Activated T-helper 9 cell treated with anti-CD3 and anti-CD28 coated beads, Interleukin-2, amount 50 U/mL, for 16 hours (primary cell): ENCODE results near the gene C6orf15.

Experiments used
- DNase-seq: peaks from one replicate; pipeline ENCODE4 v3.0.0-alpha.2; 2020; ENCODE audit warnings: low read depth

The C6orf15 gene

DNA sequence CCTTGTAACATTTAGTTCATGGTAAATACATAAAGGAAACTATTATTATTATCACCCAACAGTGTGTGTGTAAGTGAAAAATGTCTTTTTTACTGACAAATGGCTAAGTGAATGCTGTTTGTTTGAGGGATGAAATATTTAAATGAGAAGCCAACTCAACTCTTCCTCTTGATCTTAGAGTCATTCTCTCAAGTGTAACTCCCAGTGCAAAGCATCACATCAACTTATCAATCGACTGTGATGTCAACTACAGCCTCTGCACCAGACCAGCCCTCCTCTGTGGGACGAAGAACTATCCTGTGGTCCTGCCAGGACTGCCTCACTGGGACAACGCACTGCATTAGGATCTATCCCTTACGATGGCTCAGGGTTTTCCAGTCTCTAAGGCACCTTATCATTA, 5.3 kb downstream of the C6orf15 start:
- DNase-seq: no peak

DNA sequence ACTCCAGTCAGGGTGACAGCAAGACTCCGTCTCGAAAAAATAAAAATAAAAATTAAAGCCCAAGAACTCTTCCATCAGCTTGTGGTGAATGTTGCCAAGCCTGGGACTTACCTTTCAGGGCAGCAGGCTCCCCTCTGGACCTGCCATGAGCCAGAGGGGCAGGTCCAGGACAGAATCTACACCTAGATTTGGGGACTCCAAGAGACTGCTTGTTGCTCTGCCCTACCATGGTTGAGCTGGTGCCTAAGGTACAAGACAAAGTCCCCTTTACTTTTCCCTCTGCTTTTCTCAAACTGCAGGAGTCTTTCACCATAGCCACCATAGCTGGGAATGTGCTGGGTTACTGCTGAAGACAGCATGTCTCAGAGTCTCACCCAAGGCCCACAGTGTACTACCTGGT, 9.2 kb downstream of the C6orf15 start:
- no peak for DNase-seq

DNA sequence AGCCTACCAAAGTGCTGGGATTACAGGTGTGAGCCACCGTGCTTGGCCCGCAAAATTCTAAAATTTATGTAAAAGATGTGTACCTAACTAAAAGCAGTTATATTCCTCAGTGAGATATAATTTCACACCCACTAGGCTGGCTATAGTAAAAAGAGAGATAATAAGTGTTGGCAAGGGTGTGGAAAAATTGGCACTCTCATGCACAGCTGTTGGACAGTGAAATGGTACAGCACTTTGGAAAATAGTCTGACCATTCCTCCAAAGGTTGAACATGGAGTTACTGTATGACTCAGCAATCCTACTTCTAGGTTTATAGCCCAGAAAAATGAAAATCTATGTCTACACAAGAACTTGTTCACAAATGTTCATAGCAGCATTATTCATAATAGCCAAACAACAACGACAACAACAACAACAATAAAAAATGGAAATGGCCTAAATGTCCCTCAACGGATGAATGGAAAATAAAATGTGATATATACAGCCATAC, 13.9 kb downstream of the C6orf15 start:
- no peak for DNase-seq

DNA sequence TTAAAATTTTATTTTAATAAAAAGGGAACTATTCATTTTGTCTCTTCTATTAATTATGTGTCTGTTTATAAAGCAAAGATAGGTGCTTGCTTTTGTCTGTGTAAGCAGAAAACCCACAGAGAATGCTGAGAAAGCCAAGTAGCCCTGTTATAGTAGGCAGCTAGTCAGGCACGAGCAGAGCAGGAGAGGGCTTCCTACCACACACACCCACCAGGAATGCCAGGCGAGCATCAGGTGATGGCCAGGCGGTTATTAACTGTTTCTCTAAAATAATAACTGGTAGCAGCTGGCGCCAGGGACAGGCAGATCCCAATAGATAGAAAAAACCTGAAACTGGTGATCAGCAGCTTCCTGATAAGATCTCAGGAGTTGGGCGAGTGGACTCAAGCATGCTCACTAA, 15.7 kb downstream of the C6orf15 start:
- DNase-seq: no peak

DNA sequence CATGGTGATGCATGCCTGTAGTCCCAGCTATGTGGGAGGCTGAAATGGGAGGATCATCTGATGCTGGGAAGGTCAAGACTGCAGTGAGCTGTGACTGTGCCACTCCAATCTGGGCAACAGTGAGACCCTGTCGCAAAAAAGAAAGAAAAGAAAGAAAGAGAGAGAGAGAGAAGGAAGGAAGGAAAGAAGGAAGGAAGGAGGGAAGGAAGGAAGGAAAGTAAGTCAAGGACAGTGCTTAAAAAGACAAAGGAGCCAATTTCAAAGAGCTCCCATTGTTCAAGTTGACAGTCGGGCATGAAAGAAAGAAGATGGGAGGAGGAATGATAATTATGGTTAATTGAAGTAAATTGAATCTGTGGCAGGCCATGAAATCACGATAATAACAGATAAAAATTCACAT, 16.2 kb downstream of the C6orf15 start:
- DNase-seq: no peak

DNA sequence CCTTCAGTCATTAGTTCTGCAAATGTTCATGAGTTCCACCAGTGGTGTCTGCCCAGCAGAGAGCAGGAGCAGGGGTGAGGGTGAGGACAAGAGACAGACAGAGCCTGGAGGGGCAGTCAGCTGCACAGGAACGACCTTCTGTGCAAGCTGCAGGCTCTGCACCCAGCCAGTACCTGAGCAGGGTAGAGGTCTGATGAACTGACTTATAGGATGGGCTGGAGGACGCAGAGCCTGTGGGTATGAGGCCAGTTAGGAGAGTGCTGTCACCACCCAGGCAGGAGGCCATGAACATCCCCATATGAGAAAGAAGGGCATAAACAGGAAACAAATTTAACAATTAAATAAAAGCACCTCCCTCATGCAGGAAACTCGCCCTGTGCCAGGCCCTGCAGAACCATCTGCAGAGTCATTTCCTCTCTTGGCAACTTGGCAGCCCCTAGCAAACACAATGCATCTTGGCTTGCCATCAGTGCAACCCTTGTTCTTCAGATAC, 17.9 kb downstream of the C6orf15 start:
- no peak for DNase-seq

DNA sequence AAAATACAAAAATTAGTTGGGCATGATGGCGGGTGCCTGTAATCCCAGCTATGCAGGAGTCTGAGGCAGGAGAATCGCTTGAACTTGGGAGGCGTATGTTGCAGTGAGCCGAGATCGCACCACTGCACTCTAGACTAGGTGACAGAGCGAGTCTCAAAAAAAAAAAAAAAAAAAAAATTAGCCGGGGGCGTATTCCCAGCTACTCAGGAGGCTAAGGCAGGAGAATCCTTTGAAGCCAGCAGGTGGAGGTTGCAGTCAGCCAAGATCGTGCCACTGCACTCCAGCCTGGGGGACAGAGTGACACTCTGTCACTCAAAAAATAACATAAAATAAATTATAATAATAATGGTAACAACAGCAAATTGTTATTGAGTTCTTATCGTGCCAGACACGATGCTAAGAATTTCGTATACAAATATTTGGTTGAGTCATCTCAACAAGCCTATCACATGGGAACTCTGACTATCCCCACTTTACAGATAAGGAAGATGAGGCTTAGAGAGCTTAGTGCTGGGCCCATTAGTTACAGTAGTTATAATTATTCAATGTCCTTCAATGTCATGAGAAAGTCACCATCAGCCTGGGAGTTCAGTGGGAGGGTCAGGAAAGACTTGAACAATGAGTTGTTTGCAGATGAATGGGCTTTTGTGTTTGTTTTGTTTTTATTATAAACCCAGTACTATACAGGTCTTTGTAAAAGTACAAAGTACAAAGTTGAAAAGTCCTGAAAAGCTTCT, 19.4 kb downstream of the C6orf15 start:
- DNase-seq: no peak

DNA sequence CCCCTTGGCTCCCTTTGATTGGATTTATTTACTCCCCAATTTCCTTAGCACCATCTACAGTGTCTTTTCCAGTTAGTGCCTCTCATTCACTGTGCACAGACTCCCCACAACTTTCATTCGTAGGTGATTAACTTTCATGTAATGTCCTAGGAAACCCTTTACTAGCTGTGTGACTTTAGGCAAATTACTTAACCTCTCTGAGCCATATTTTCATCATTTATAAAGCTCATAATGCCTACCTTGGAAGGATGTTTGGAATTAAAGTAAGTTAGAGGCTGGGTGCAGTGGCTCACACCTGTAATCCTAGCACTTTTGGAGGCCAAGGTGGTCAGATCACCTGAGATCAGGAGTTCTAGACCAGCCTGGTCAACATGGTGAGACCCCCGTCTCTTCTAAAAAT, 20.1 kb downstream of the C6orf15 start:
- no peak for DNase-seq

DNA sequence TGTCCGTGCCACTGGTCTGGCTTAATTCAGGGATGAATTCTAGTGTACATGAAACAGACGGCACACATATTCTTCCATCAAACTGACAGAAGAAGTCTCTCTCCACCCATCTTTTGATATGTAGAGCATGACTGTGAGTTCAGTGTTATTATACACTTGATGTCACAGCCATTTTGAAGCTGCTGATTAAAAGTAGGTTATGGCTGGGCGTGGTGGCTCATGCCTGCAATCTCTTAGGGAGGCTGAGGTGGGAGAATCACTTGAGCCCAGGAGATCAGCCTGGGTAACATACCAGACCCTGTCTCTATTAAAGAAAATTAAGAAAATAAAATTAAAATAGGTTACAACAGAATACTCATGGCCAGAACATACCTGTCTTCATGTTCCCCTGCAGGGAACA, 20.7 kb downstream of the C6orf15 start:
- no peak for DNase-seq

DNA sequence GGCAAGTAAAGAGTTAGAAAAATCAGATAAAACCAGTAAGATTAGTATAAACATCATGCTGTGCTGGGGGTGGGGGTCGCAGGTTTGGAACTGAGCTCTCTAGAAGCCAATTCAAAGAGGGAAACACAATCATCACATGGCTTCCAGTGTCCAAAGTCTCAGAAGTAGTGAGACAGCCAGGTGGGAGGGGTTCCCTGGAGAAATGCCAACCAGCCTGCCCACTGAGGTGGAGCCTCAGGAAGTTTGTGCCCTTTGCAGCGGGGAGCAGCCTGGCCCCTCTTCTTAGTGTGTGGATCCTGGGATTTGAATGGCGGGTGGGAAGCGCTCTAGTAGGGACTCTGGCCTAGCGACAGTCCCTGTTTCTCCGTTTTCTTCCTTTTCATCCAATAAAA, 21.4 kb downstream of the C6orf15 start:
- no peak for DNase-seq

DNA sequence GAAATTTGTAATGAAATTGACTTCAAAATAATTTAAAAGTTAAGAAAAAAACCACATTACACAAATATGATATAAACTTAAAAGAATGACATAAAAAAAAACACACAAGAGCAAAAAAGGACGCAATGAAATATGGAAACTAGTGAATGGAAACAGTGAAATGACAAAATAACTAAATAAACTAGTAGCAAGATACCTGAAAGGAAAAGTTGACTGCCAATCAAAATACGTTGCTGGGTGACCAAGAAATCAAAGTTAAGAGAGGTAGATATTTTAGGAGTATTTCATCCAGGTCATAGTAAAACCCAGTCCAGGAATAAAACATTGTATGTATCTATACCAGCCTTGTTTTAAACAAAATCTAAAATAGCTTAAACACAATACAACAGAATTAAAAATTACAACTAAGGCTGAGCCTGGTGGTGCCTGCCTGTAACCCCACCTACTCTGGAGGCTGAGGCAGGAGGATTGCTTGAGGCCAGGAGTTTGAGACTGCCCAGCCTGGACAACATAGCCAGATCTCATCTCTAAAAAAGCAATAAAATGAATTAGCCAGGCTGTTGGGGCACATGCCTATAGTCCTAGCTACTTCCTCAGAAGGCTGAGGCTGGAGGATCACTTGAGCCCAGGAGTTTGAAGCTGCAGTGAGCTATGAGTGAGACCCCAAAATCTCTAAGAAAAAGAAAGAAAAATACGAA, 22.0 kb downstream of the C6orf15 start:
- no peak for DNase-seq

DNA sequence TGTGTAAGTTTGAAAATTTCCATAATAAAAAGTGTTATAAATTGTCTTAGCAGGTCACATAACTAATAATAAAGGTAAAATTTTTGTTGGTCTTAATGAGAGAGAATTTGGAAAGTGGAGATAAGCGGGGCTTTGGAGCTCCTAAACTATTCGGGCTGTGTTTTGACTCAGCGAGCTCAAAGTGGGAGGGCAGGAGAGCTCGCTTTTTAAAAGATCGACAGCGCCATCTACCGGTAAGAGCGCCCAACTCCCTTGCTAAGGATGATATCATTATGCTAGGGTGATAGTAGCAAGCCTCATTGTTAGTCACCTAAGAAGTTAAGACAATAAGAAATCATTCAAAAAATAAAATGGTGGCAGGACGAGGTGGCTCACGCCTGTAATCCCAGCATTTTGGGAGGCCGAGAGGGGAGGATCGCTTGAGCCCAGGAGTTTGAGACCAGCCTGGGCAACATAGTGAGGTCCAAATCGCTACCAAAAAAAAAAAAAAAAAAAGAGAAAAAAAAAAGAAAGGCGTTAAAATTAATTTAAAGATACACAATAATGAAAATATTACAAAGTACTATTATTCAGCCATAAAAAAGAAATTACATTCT, 24.8 kb downstream of the C6orf15 start:
- peak; percentile 78 for DNase-seq

DNA sequence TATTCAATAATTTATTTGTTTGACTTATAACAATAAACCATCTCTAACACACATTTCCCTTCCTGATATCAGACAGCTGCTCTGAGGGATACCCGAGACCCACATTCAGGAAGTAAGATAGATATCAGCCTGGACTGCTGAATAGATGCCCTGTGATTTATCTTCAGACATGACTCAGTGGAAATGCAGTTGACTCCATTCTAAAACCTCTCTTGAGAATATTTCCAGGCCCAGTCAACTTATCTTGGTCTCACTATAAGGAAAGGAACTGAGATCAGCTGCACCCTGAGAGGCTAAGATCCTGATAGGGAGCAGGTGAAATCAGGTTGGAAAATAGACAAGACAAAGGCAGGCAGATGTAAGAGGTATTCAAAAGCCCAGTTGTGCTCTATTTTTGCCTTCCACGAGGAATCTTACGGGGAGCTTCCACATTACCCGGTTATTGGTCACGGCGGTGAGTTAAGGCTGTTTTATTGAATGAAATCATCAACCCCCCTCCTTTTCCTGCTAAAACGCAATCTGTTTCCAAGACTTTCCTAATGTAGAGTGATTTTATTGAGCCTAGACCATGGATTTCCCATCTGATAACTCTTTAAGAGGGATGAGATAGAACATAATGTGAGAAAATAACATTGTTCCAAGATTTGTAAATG, 25.5 kb downstream of the C6orf15 start:
- DNase-seq: no peak

DNA sequence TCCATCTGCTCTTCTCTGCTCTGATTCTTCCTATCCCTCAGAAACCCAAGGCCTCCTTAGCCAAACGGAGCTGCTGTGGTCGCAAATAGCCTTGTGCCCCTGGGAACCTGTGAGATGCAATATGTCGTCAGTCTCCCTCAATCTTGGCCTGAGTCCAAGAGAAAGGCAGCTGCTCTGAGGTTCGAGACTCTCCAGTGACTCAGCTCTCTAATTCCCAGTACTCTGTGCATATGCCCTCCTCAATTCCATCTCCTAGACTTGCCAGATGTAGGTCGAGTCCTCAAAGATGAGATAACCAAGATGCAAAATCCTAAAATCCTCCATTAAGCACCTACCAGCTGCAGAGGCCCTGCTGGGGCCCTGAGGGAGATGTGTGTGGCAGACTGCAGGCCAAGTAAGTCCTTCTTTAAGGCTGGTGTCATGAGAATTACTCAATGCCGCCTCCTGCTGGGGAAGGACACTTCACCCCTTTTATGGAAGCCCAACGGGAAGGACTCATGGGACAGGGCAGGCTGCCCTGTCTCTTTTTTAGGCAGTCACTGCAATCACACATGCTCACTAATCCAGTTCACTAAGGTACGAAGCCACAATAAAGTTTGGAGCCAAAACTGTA, 28.5 kb downstream of the C6orf15 start:
- no peak for DNase-seq

DNA sequence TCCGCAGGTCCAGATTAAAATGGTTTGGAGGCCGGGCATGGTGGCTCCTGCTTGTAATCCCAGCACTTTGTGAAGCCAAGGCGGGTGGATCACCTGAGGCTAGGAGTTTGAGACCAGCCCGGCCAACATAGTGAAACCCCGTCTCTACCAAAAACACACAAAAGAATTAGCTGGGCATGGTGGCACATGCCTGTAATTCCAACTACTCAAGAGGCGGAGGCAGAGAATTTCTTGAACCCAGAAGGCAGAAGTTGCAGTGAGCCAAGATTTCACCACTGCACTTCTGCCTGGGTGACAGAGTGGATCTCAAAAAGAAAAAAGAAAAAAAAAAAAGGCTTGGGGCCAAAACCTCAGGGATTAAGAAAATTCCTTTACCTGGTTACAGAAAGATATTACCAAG, 30.5 kb downstream of the C6orf15 start:
- no peak for DNase-seq

DNA sequence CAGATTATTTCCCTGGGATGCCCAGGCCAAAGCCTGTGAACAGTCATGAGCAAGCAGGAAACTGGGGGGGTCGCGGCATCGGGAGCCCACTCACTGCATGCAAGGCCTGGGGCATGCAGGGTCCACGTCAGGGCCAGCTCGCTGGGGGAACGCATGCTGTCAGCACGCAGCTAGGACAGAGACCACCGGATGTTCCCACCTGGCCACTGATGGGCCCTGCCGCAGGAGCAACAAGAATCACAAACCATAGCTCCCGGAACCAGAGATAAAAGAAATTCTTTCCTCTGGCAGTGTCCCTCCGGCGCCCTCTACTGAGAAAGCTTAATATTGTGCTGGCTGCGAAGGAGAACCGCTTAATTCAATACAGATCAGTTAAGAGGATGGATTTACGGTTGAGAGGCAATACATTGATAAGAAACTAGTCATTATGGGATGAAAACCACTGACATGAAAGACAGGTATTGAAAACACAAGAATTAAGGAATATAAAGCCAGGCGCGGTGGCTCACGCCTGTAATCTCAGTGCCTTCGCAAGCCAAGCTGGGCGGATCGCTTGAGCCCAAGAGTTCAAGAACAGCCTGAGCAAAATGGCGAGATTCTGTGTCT, 32.6 kb downstream of the C6orf15 start:
- peak; percentile 33 for DNase-seq

DNA sequence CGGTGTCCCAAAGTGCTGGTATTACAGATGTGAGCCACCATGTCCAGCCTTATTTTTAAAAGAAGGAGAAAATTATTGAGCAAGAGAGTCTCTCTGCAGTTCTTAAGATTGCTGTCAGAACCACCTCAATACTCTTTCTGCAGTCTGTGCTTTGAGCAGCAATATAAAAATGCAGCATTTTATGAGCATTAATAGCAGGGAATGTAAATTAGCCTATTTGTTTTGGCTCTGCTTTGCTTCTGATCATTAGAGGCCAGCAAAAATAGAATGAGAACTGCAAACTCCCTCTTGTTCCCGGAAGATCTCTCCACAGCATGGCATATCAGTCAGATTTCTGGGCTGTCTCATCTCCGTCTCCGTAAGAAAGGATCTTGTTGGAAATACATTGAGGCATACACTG, 35.8 kb downstream of the C6orf15 start:
- DNase-seq: no peak

DNA sequence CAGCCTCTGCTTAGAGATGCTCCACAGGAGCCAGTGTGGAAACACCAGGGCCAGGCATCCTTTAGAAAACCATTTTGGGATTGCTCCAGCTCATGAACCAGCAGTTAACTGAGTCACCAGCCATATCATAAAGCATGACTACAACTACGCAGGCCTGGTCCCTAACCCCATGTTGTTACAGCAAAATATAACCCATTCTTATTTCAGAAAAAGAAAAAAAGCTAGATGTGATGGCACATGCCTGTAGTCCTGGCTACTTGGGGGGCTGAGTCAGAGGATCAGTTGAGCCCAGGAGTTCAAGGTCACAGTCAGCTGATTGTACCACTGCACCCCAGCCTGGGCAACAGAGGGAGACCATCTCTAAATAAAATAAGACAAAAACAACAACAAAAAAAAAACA, 36.8 kb downstream of the C6orf15 start:
- no peak for DNase-seq

DNA sequence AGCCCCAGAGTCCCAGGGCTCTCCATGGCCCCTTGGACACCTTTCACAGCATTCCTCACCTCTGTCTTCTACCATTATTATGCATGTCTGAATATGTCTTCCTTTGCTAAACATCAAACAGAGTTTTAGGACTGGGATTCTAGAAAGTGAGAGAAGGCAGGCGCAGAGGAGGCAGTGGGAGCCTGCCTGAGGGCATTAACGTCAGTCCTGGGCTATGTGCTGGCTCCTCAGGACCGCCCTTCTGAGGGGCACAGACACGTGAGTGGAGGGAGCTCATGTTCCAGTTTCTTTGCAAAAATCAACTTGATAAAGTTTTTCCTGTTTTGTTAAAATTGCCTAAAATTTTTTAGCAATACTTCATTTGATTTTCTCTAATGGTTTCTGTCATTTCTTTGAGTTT, 38.0 kb downstream of the C6orf15 start:
- DNase-seq: no peak

DNA sequence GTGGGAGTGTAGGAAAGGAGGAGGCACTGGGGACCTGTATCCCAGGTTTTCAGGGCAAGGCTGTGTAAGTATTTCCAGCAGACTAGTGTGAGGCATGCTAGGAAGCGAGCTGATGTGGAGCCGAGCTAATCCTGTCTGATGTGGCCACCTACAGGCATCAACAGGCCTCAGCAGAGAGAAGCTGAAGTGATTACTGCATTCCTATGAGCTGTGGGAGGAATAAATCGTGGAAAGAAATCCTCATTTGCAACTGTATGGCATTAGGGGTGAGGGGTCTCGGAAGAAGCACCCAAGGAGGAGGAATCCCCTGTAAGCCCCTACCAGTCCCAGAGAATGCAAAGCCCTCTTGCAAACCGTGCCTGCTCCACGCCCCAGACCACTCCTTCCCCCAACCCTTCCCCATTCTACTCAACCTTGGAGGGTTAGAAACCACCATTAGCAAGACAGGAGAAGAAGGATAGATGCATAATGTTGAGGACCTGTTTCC, 41.6 kb downstream of the C6orf15 start:
- no peak for DNase-seq

DNA sequence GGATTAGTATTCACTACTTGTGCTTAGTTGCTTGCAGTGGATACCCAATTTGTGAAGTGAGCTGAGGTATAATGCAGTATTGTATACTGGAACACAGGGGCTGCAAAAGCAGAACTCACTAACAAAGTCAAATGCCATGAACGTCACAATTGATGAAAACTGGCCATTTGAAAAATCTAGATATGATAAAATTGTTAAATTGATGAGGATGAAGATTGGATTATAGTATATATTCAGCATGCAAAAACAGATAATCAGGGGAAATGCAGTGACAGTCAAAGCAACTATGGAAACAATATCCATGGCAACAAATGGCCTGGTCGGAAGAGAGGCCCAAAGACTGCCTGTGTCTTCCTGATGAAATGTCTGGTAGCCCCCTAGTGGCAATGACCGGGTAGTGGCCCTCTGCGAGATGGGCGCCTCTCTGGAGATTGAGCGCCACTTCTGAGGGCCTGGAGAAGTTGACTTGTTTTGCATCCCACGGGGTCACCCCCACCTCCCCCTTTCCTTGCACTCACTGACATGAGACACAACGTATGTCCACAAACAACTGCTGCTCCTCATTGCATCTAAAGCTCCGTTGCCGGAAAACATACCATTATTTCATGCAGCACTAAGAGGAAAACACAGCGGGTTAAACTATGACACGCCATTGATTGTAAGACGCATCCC, 43.6 kb downstream of the C6orf15 start:
- peak; percentile 49 for DNase-seq
